ENCODE data around the gene FSTL3.

The FSTL3 gene

DNA sequence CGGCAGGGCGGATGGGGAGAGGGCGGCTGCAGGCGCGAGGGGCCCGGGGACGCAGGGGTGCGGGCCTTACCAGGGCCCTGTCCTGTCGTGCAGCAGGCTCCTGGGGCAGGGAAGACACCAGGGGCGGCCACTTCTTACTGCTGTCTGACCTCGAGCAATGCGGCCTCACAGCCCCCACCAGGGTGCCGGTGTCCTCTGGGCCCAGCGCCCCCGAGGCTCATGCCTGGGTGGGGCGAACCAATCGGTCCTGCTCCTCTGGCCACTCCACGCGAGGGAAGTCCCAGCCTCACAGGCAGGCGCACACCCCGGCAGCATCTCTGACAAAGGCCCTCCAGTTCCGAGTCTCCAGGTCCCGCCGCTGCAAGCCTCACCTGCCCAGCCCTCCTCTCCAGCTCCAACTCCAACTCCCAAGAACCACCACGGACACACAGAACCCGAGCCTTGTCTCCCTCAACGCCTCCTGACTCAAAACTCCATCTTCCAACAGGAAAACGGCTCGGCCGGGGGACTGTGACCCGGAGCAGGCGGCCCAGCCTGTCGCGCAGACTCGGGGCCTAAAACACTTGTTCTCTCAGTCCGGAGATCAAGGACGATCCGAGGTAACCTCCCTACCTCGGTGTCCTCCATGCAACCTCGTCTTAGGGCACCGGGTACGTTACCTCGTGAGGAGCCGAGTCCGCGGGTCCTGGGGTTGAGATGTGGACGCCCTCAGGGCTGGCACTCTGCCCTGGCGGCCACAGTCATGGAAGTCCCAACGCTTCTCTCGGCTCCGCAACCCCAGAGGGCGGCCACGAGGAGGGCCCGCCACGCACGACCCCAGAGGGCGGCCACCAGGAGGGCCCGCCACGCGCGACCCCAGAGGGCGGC, 30.0 kb upstream of the FSTL3 start:
- no peak for DNase-seq

DNA sequence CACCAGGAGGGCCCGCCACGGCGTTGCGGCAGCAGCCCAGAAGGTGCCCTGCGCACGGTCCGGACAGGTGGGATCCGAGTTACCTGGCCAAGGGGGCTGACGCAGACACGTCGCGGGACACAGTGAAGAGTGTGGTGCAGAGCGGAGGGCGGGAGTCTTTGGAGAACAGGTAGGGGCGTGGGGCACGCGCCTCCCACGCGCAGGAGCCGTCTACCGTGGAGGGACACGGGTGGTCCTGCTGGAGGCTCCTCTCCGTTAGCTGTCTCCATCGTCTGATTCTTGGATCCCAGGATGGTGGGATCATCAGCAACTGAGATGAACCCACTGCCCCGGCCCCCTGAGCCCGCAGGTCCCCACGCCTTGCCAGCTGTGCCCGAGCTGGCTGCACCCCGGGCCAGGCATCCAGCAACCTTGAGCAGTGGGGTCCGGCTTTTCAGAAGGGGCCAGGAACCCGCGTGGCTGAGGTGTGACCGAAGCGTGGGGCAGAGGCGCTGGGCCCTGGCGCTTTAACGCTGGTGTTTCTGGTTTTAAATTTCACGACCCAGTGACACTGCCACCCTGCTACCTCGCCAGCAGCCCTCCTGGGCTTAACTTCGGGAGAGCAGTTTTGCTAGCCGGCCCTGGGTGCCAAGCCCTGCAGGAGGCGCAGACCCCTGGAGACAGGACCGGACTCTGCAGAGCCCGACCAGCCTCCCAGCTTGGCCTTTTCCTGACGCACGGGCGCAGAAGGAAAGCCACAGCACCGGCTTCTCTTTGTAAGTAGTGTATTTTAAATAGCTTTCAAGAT, 29.2 kb upstream of the FSTL3 start:
- no peak for DNase-seq

DNA sequence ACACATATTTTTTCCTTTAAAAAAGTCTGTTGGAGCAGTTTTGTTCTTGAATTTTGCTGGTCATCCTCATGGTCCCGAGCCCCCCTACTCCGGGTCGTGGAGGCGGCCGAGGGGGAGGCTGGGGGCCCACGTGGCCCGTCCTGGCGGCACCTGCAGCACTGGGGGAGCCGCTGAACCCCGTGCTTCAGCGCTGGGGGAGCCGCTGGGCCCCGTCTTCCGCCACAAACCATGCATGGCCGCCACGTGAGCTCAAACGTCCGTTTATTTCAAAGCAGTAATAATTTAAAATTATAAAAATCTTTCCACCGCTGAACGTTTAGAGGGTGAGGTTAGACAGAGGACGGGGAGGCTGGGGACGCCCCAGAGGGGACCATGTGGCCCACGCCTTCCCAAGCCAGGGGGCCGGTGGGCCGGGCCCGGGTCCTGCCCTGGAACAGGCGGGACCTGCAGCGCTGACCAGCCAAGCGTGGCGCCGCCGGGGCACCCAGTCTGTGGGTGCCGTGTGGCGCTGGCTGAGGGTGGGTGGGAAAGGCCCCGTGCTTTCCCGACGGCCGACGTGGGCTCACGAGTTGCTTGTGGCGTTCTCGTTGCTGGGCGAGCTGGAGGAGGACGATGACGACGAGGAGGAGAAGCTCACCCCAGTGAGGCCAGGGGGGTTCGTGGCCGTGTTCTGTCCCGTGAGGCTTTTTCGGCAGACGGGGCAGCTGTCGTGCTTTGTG, 28.5 kb upstream of the FSTL3 start:
- DNase-seq = no peak

DNA sequence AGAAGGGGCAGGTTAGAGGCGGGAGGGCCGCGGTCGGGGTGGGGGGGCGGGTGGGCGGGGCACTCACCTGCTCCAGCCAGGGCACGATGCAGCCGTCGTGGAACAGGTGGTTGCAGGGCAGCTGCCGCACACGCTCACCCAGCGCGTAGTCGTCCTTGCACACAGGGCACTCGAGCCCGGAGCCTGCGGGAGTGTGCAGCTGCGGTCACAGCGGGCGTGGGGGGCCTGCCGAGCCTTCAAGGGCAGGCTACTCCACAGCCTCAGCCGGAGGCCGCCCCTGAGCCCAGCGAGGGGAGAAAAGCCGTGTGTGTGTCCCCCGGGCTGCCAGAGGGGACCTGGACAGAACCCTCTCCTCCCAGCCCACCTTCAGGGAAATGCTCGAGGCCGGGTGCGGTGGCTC, 27.9 kb upstream of the FSTL3 start:
- DNase-seq = no peak

DNA sequence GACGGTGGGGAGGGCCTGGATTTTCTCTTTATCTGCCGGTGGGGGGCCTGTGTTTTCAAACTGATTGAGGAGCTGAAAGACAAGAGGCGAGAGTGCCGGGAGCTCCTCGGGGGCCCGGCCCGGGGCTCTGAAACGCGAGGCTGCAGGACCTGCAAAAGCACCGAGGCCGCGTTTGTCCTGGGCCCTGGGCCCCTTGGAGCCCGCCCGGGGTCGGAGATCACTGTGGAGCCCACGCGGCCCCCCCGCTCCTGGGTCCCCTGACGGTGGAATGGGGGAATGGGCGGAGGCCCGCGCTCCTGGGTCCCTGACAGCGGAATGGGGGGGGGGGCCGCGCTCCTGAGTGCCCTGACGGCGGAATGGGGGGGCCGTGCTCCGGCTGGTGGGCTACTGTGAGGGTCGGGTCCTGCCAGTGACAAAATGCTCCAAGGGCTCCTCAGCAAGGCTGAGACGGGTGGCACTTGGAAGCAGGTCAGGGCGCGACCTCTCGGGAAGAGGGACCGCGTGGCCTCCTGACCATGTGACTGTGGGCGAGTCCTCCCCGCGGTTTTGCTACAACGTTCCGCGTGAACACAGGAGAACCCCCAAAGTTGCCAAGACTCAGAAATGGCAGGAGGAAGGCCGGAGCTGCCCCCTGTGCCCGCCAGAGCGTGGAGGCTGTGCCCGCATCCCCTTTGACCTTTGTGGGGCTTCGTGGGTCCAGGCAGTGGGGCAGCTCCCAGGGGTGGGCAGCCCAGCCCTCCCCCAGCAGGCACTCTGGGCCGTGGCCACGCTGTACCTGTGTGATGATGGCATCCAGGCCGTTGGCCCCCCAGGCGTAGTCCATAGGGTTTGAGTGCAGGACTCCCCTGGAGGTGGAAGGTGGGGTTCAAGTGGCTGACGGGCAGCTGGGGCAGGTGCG, 27.0 kb upstream of the FSTL3 start:
- no peak for DNase-seq

DNA sequence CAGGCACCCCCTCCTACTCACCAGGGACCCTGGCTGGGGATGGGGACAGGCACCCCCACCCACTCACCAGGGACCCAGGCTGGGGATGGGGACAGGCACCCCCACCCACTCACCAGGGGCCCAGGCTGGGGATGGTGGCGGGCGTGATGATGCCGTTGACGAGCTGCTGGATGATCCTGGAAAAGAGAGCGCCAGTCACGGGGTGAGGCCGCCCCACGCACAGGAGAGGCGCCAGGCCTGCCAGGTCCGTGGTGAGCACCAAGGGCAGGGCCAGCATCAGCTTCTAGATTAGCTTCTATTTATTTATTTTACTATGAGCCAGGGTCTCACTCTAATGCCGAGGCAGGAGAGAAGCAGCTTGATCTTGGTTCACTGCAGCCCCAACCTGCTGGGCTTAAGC, 26.1 kb upstream of the FSTL3 start:
- DNase-seq = no peak

DNA sequence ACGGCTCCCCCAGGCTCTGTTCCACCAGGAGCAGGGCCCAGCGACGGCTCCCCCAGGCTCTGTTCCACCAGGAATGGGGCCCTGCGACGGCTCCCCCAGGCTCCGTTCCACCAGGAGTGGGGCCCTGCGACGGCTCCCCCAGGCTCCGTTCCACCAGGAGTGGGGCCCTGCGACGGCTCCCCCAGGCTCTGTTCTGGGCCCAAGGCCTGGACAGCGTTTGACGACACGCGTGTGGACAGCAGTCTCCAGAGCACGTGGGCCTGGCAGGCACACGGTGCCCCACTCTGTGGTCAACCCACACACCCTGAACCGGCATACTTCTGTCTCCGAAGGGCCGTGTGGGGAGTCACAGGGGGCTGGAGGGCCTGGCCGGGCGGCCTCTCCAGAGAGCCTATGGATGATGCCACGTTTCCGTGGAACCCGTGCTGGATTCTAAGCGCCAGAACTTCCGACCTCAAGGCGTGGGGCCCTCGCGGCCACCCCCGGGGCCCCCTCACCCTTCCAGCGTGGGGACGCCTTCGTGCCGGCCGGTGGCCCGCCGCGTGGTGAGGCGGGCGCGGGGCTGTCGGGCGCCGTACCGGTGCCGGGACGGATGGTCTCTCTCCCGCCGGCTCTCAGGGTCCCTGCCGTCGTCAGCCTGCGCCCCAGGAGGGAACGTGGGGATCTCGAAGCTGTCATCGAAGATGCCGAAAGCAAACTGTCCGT, 24.9 kb upstream of the FSTL3 start:
- no peak for DNase-seq

DNA sequence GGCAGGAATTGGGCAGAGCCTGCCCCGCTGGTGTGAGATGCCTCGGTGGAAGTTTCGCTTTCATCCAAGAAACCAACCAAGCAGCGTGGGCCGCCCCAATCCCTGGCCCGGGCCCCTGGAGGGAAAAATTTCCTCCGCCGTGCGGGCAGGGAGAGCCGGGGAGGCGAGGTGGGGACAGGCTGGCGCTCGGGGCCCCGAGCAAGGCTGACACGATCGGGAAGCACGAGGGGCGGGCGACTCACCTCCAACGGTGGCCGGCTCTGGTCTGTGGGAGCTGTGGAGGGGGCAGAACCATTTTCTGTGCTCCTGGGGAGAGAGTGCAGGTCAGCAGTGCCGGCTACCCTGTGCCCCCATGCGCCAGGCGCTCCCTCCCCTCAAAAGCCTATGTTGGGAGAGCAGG, 24.2 kb upstream of the FSTL3 start:
- no peak for DNase-seq

DNA sequence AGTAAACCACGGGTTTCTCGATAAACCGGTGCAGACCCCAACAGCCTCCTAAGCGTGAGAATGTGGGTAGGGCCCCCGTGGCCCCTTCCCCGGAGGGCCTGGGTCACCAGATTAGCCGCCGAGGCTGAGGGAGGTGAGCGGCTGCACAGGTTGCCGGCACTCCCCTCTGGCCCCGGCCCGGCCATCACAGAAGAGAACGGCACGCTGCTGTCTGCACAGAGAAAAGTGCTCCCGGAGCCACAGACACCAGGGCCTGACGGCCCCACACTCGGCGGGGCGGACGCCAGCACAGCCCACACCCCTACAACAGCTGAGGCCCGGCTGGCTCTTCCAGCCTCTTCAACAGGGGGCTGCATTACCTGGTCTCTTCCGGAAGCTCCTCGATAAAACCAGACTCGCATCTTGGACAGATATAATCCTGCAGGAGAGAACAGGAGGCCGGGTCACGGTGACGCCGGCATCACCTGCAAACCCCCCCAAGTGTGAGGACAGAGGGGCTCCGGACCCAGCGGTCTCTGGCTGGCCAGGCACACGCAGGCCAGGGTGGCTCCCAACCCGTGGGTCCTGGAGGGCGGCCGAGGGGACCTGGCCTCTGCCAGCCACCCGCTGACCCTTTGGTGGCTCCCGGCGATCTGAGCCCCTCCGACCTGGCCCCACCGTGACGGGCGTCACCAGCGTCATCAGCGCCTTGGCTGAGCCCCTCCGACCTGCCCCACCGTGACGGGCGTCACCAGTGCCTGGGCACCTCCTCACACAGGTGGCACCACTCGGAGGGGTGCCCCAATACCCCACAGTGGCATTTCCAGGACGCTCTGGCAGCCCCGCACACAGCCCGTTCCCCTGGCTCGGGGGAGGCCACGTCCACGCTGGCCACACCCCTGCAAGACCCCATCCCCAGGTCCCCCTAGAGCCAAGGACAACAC, 23.5 kb upstream of the FSTL3 start:
- DNase-seq = no peak

DNA sequence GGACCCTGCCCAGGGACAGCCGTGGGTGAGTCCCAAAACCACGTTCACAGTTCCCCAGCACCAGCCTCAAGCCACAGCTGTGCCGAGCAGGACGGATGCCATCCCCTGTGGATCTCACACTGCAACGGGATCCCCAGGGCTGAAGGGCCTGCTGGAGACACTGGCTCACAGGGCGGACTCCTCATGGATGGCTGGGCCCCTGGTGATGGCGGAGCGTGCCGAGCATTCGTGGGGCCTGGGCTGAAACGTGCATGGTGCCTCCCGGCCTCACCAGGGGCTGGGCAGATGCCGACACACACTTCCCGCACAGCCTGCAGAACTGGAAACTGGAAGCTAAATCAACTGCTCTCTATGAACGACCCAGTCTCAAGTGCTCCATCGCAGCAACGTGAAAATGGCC, 22.8 kb upstream of the FSTL3 start:
- DNase-seq = no peak

DNA sequence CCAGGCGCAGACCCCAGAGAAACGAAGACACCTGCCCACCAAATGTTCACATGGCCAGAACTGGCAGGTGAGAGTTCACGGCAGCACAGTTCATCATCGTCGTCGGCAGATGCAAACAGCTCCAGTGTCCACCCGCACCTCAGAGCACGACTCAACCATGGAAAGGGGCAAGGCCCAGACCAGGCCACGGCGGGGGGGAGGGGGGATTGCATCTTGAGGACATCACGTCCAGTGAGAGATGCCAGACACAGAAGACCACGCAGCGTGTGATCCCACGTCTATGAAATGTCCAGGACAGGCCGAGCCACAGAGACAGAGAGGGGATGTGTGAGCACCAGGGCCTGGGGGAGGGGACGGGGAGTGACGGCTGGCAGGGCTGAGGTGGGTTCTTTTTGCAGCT, 20.5 kb upstream of the FSTL3 start:
- DNase-seq = no peak

DNA sequence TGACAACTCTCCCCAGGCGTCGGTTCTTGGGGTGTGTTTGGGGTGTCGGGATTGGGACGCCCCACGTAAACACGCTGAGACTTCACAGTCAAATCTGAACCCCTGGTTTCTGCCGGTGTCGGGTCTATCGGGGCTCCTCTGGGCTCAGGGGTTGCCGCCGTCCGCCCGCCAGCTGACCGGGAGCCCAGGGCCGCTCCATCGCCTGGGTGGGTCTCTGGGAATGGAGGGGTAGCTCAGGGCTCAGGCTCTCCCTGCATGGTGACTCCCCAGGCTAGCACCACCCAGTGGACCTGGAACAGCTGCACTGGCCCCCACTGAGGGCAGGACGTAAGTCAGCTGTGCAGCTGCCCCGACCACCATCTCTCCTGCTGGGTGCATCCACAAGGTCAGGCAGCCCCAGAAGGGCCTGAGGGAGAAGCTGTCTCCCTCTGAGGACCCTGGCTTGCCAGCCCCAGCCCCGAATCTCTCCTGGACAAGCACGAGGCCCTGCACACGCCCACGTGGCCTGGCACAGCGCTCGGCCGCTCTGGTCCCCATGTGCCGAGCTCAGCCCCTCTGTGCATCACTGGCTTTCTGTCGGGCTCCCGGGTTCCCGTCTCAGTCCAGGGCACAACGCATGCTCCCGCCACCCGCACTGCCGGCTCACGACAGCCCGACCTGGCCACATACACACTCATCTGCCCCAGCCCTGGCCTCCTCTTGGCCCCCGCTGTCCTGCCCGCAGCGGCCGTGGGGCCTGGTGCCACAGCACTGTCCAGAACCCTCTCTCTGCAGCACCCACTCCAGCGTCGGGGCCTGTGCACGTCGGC, 19.2 kb upstream of the FSTL3 start:
- DNase-seq = no peak

DNA sequence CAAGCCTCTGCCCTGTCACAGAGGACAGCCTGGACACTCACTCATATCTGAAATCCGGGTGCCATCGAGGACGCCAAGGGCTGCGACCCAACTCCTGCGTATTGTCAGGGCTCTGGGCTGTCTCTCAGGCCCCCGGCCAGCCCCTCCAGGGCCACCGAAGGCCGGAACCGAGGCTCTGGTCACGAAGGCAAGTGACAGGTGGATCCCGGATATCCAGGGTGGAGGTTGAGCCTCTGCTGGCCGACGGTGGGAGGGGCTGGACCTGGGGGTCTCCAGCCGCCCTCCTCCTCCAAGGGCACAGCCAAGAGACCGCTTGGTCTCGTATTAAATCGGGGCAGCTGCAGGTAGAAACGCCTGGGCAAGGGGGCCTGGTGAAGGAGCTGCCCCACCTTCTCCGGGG, 18.6 kb upstream of the FSTL3 start:
- DNase-seq = no peak

DNA sequence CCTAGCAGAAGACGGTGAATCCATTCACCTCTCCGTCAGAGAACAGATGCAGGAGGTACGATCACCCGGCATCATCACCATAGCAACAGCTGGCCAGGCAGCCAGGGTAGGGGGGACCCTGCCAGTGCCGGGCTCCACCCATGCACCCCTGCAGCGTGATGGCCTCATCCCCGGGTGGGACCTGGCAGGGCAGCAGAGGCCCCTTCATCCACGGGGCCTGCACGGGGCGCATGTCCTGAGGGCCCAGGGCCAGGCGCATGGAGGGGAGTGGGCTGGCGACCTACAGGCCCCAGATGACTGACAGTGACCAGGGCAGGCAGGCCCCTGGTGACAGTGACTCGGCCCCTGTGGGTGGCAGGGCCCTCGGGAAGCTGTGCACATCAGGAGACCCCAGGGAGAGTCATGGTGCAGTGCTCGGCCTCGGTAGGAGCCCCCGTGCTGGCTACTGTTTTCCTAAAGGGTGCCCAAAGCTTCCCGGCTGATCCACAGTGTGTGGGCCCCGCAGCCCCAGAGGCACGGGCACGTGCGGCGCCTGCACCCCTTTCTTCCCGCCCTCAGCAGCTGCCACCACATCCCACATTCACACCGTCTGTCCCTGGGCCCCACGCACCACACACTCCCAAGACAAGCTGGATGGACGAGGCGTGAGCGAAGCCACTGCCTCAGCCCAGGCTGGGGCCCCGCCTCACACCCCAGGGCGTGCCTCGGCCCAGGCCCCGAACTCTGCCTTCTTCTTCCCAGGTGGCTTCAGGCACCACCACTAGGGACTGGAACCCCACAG, 17.9 kb upstream of the FSTL3 start:
- no peak for DNase-seq

DNA sequence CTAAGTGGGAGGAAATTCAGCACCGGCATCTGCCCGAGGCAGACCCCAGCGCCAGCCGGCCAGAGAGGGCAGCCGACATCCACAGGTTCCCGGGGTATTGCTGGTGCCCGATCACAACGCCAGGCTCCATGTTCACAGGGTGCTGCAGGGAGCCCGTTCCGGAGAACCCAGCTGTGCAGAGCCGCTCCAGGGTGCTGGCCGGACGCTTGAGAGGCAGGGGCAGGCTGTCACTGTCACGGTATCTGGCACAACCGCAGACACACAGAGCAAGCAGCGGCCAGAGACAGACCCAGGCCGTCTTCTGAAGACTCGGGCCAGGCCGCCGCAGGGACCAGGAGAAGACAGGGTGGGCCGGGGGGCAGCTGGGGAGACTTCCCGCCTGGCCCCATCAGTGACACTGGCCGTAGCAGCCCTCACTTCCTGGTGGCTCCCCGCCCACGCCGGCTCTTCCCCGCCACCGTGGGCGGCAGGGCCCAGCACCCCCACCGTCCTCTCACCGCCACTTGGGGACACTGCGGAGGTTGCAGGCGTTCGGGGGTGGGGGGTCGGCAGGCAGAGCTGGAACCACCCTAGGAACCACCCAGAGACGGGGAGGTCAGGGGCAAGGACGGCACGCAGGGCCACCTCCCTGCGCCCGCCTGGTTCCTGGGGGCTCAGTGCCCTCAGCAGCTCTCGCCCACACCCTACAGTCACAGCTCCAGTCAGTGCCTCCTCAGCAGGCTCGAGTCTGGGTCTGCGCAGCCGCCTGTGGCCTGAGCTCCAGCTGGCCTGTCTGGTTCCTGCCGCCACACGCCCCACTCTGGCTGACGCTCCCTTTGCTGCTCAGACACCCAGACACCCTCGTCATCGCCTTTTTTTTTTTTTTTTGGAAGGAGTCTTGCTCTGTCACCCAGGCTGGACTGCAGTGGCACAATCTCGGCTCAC, 17.0 kb upstream of the FSTL3 start:
- DNase-seq = peak; percentile 34 to 50

DNA sequence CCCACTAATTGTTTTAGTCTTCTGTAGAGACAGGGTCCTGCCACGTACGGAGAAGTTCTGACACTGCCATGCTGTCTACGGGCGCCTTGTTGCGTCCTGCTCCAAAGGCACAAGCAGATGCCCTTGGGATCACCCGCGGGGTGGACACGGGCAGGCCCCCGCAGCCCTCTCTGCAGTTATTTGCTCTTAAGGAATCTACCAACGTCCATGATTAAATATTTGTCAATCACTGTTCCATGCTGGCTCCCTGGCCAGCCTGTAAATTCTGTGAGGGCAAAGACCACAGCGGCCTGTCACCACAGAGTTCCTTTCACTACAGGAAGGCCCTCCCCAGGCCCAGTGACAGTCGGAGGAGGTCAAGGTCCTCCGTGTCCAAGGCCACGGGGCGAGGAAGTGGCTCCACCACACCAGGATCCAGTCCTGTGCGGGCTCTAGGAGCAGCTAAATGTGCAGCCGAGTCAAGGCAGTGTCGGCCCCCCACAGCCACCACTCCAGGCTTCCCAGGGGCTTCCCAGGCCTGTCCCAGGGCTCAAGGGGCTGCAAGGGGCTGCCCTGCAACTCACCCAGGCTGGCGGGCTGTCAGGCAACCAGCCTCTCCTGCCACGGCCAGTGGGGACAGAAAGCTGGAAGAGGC, 15.3 kb upstream of the FSTL3 start:
- DNase-seq = no peak

DNA sequence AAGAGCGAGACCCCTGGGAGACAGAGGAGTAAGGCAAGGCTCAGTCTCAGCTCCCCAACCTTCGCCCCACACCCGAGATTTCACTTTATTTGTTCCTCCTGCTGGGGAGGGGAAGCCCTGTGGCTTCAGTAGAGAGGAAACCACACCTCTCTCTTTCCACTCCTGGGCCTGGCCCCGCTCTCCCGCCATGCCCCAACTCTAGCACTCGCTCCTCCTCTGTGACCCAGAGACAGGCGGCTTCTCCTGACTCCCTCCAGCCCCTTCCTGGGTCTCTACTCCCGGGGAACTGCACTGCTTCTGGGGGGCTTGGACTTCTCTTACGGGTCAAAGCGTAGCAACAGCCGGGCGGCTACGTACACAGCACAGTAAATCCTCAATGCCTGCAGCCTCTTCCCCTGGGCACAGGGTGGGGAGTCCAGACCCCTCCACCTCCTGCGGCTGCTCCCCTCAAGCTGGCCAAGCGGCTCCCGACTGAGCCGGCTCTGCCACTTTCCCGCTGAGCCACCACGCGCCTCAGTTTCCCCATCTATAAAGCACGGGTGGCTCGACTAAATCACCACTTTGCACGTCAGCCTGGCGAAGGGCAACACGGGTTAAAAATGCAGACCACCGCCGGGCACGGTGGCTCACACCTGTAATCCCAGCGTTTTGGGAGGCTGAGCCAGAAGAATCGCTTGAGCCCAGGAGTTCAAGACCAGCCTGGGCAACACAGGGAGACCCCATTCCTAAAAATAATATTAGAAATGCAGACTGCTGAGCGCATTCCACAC, 14.6 kb upstream of the FSTL3 start:
- peak; percentile 61 to 64 for DNase-seq
